Mammary epithelial cell (primary cell): Measurements from ENCODE around the gene OTUD5.

Experiments
- CTCF ChIP-seq, 2 donors: IDR thresholded peaks in 1 of 2; conservative IDR thresholded peaks in 1 of 2; 2 replicates each; pipeline ENCODE4 v1.5.1; 2011 to 2012; ENCODE audit warnings: inconsistent platforms in 2 of 2, low read length in 2 of 2, mild to moderate bottlenecking in 2 of 2, control low read depth in 1 of 2, low read depth in 1 of 2; ENCODE audit not compliant: insufficient read depth in 1 of 2; ENCODE audit errors: extremely low read depth in 1 of 2
- EZH2 ChIP-seq: IDR thresholded peaks from 2 replicates; pipeline ENCODE4 v1.6.1; 2012; ENCODE audit warnings: low read length, inconsistent platforms, borderline replicate concordance

- no peak for TF ChIP-seq CTCF (conservative IDR thresholded peaks at IDR 0.05 in 1 of 2, IDR thresholded peaks at IDR 0.05 in 1 of 2; ENCODE audit: extremely low read depth in 1 of 2, insufficient read depth in 1 of 2, low read depth in 1 of 2, low read length in 2 of 2)
- no peak for TF ChIP-seq EZH2
These were observed 33.1 kb downstream of the OTUD5 start for GRCh38 chrX:48924270-48924669.
